GM21717 (cell line): Measurements from ENCODE around the gene GRIN2C.

Experiments
- ATAC-seq: cut with Tn5 transposase; IDR thresholded peaks from one replicate; pipeline ENCODE4 v1.9.1; 2021; ENCODE audit warnings: mild to moderate bottlenecking, moderate library complexity; ENCODE audit not compliant: unreplicated experiment

GRIN2C gene

GRCh38 chr17:74822939-74823367, 36.7 kb downstream of the GRIN2C start:
- no peak for ATAC-seq

GRCh38 chr17:74822335-74822938, 37.2 kb downstream of the GRIN2C start:
- no peak for ATAC-seq

GRCh38 chr17:74821655-74822334, 37.9 kb downstream of the GRIN2C start:
- ATAC-seq = no peak

GRCh38 chr17:74819801-74820436, 39.8 kb downstream of the GRIN2C start:
- no peak for ATAC-seq

- no peak for ATAC-seq
Measured at GRCh38 chr17:74818291-74818938, 41.3 kb downstream of the GRIN2C start.

GRCh38 chr17:74816905-74817620, 42.6 kb downstream of the GRIN2C start:
- no peak for ATAC-seq

- no peak for ATAC-seq
Measured at GRCh38 chr17:74815550-74816370, 43.9 kb downstream of the GRIN2C start.

- ATAC-seq = no peak
Measured at GRCh38 chr17:74815067-74815466, 44.6 kb downstream of the GRIN2C start.

- no peak for ATAC-seq
Measured at GRCh38 chr17:74814453-74814852, 45.2 kb downstream of the GRIN2C start.

- ATAC-seq = no peak
Measured at GRCh38 chr17:74812109-74813009, 47.3 kb downstream of the GRIN2C start.

GRCh38 chr17:74810699-74811485, 48.8 kb downstream of the GRIN2C start:
- ATAC-seq = no peak

GRCh38 chr17:74808714-74809430, 50.8 kb downstream of the GRIN2C start:
- ATAC-seq = no peak

GRCh38 chr17:74807925-74808324, 51.8 kb downstream of the GRIN2C start:
- ATAC-seq = no peak

GRCh38 chr17:74807441-74807840, 52.2 kb downstream of the GRIN2C start:
- no peak for ATAC-seq

GRCh38 chr17:74806334-74806733, 53.4 kb downstream of the GRIN2C start:
- ATAC-seq = no peak

GRCh38 chr17:74805591-74805991, 54.1 kb downstream of the GRIN2C start:
- ATAC-seq = no peak

- ATAC-seq = no peak
Measured at GRCh38 chr17:74804683-74805082, 55.0 kb downstream of the GRIN2C start.

GRCh38 chr17:74803971-74804370, 55.7 kb downstream of the GRIN2C start:
- ATAC-seq = no peak
